Activated CD4-positive, alpha-beta memory T cell treated with anti-CD3 and anti-CD28 coated beads for 36 hours (primary cell): ENCODE measurements around the gene SARM1. TPM values are rescaled to one million over a fixed set of nuclear protein-coding genes. Genes with fewer than 3 reads are reported as not detected.
A peak's percentile ranks its signal among the peaks of the same experiment; 100 is the strongest.
"Not testable (repeated sequence)": the region's sequence is repeated elsewhere in the genome, so short reads cannot be mapped to it uniquely, and the experiment has no call there.

ENCODE experiments used
- CTCF ChIA-PET: fragments of 350-600 bp; sonication (Branson Sonifier 250); formaldehyde crosslinking; loops from one replicate; lab custom pipeline; 2021; ENCODE audit warnings: antibody characterized with exemption, inconsistent platforms; lab: Charles Lee
- POLR2A ChIA-PET: fragments of 350-600 bp; sonication (Branson Sonifier 250); formaldehyde crosslinking; loops from one replicate; lab custom pipeline; 2021; ENCODE audit warnings: antibody characterized with exemption; lab: Charles Lee
- DNase-seq: peaks from one replicate; pipeline ENCODE4 v3.0.0-alpha.2; 2020
- H3K27ac Mint-ChIP-seq: one replicate; pipeline ENCODE4 v1.8.0; 2021; ENCODE audit warnings: mixed read lengths
- H3K27me3 Mint-ChIP-seq: one replicate; pipeline ENCODE4 v1.8.0; 2021; ENCODE audit warnings: mixed read lengths
- H3K36me3 Mint-ChIP-seq: one replicate; pipeline ENCODE4 v1.8.0; 2021; ENCODE audit warnings: mixed read lengths
- H3K4me1 Mint-ChIP-seq: one replicate; pipeline ENCODE4 v1.8.0; 2021; ENCODE audit warnings: low read depth, mixed read lengths
- H3K4me3 Mint-ChIP-seq: one replicate; pipeline ENCODE4 v1.8.0; 2021; ENCODE audit warnings: mild to moderate bottlenecking, mixed read lengths
- H3K9me3 Mint-ChIP-seq: one replicate; pipeline ENCODE4 v1.8.0; 2021; ENCODE audit warnings: mixed read lengths
- intact Hi-C: fragments of 100-400 bp; cut with micrococcal nuclease; formaldehyde crosslinking; loops from one replicate; pipeline ENCODE4 v1.15.1; 2023
- total RNA-seq, 2 experiments: library from RNA; stranded (reverse); gene quantifications; one replicate each; pipeline ENCODE4 v1.2.3, GENCODE V29; 2021

The SARM1 gene
- total RNA-seq, 2 experiments from 2014 or later, result 16.5 to 18.3 TPM

DNA sequence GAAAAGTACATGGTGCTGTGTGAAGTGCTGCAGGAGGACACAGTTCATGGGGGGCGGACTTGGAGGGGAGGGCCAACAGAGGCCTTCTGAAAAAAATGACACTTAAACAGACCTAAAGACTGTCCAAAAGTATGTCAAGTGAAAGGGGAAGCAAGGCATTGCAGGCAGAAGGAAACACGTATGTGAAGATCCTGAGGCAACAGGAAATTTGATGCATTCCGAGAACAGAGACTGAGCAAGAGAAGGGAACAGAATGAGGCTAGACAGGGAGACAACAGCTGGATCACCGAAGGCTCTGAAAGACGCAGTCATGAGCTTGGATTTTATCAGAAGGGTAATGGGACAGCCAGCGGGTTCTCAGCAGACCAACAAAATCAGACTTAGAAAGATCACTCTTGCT lies 37.3 kb upstream of the SARM1 start:
- Mint-ChIP-seq H3K9me3 (no peaks in the 10 kb centered on the region), H3K27ac (no peak overlapping the region), H3K27me3 (no peaks in the 10 kb centered on the region), H3K4me1 (peaks cover 36% of the 10 kb centered on the region), H3K36me3 (peaks cover 3% of the 10 kb centered on the region), H3K4me3 (peak overlapping the region; percentile 94)
- no peak for DNase-seq
- ChIA-PET CTCF (interaction anchor here (2.1 to 3.9 kb wide), 2 partner anchors 14 to 24 kb away, joined by 9 to 13 read pairs; partner anchors contain the start of gene POLDIP2), POLR2A (interaction anchor here (2.1 kb wide), 1 partner anchor 14 kb away, joined by 9 read pairs; no protein-coding TSS in a partner anchor)
- intact Hi-C loops, result no loop called here

DNA sequence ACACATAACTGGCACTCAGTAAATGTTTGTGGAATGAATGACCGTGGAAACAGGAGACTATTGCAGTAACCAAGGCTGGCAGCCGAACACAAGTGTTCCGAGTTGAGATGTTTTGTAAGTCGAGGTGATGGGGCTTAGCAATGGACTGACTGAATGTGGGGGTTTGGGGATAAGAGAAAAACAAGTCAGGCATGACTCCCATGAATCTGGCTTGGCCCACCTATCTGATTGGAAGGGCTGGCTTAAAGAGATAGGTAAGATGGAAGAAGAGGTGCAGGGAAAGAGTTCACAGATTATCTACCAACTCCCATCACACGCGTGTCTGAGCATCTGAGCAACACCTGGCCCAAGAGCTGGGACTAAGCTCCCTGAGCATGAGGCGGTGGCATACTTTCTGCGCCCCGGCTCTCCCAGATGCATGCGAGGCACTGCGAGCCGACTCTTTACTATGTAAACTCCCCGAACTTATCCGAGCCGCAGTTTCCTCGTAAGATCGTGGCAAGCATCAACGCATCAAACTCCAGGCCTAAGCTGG lies 36.8 kb upstream of the SARM1 start:
- H3K27me3 Mint-ChIP-seq, result no peaks in the 10 kb centered on the region
- peak overlapping the region; percentile 94 for H3K4me3 Mint-ChIP-seq
- ChIA-PET POLR2A (interaction anchor here (1.1 to 2.3 kb wide), 9 partner anchors 9 to 237 kb away, joined by 4 to 40 read pairs (median 5); partner anchors contain the start of genes PIGS, POLDIP2, SARM1 and TMEM97), CTCF (interaction anchor here (0.9 to 3.9 kb wide), 7 partner anchors 9 to 104 kb away, joined by 3 to 13 read pairs (median 4); partner anchors contain the start of gene POLDIP2)
- no peak for DNase-seq
- peak overlapping the region; percentile 87 for H3K27ac Mint-ChIP-seq
- intact Hi-C loops, result loop anchor here (1.0 kb wide), 5 partner anchors 7 to 618 kb away; partner anchors contain the start of genes POLDIP2, SARM1 and TMEM97
- peaks cover 36% of the 10 kb centered on the region for H3K4me1 Mint-ChIP-seq
- H3K36me3 Mint-ChIP-seq, result peaks cover 3% of the 10 kb centered on the region
- H3K9me3 Mint-ChIP-seq, result no peaks in the 10 kb centered on the region

DNA sequence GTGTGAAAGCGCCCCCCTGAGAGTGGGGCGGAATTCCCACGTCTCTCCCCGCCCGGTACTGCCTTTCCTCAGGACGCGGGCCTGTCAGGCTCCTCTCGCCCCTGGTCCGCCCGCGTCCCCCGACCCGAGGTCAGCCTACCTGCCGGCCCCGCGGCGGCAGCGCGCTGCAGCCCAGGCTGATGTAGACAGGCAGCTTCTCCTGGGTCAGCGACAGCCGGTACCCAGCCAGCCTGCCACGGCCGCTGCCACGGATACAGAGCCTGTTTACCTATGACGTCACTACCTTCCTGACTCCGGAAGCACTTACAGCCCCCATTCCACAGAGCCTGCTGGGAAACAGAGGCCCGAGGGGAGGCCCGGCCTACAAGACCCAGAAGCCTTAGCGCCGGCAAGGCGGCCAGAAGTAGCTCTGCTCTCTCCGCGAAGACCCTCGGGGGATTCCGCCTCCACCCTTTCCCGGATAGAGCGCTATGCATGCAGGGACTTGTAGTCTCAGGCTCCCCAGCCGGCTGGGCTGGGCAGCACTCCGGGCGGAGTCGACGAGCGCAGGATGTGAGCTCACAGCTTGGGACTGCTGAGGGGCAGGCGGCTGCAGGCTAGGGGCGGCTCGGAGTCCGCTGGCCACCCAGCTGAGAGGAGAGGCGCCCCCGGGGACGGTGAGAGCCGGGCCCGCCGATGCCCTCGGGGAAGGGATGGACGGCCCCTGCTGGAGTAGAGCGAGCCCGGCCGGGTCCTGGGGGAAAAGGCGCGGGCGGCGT lies 36.1 kb upstream of the SARM1 start, which contains the start of the genes IFT20 and TNFAIP1:
Gene IFT20 (minus strand): TSS at position 272 of the 758 bp plus-strand sequence. CDS start 3,487 bp downstream, outside the sequence.
Gene TNFAIP1 (plus strand): TSS at position 561 of the 758 bp plus-strand sequence. CDS start 3,761 bp downstream, outside the sequence.
- H3K36me3 Mint-ChIP-seq, result peaks cover 6% of the 10 kb centered on the region
- H3K27ac Mint-ChIP-seq, result peak within 1 kb of the TSS; percentile 87
- no peaks in the 10 kb centered on the region for H3K27me3 Mint-ChIP-seq
- H3K4me3 Mint-ChIP-seq, result peak within 1 kb of the TSS; percentile 94
- CTCF ChIA-PET, result interaction anchor here (0.6 to 3.9 kb wide), 12 partner anchors 9 to 106 kb away, joined by 3 to 13 read pairs (median 4); partner anchors contain the start of gene POLDIP2
- no peaks in the 10 kb centered on the region for H3K9me3 Mint-ChIP-seq
- peak; percentile 99 for DNase-seq
- peaks cover 36% of the 10 kb centered on the region for H3K4me1 Mint-ChIP-seq
- POLR2A ChIA-PET, result interaction anchor here (1.1 to 2.3 kb wide), 9 partner anchors 9 to 236 kb away, joined by 4 to 40 read pairs (median 5); partner anchors contain the start of genes PIGS, POLDIP2, SARM1 and TMEM97
- intact Hi-C loops, result loop anchor here (1.0 kb wide), 5 partner anchors 8 to 617 kb away; partner anchors contain the start of genes POLDIP2, SARM1 and TMEM97

DNA sequence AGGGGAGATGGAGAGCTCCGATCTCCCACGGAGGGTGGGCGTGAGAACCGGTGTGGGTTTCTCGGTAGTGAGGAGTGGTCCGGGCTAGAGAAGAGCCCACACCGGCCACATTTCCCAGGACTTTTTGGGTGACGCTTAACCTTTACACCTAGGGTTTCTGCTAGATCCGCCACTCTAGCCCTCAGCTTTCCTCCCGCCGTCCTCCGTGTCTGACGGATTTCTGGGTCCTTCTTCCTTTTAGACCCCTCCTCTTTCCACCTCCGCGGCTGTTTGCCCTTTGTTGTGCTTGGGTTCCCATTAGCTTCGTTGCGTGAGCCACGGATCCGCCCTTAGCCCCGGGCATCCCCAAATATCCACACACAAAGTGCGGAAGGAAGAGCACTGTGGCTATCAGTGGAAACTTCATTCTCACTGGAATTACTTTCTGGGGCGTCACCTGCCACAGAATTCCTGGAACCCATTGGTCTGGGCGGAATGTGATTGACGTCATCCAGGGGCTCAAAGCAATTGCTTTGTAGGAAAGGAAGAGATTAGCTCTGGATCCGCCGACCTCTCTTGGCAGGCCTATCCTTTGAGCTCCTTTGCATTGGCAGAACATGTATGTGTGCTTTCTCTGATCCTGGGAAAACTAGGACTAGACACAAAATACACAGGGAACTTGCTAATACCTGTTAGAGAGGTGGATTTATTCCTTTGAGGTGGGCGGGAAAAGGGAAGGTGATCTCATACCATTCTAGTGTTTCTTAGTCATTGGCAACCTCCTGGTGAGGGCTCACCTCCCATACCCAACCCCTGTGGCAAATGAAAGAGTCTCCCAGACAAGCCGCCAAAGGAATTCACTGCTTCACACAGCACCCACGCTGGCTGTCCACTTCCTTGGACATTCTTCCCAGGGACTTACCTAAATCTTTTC lies 35.3 kb upstream of the SARM1 start:
- H3K4me3 Mint-ChIP-seq, result peak overlapping the region; percentile 94
- no peaks in the 10 kb centered on the region for H3K27me3 Mint-ChIP-seq
- H3K27ac Mint-ChIP-seq, result peak overlapping the region; percentile 87
- DNase-seq, result peak; percentile 42
- peaks cover 8% of the 10 kb centered on the region for H3K36me3 Mint-ChIP-seq
- ChIA-PET CTCF (interaction anchor here (0.6 to 3.9 kb wide), 11 partner anchors 9 to 107 kb away, joined by 3 to 13 read pairs (median 4); partner anchors contain the start of gene POLDIP2), POLR2A (interaction anchor here (1.1 to 2.3 kb wide), 9 partner anchors 9 to 235 kb away, joined by 4 to 40 read pairs (median 5); partner anchors contain the start of genes PIGS, POLDIP2, SARM1 and TMEM97)
- no peaks in the 10 kb centered on the region for H3K9me3 Mint-ChIP-seq
- H3K4me1 Mint-ChIP-seq, result peaks cover 36% of the 10 kb centered on the region
- intact Hi-C loops, result loop anchor here (1.0 kb wide), 5 partner anchors 9 to 616 kb away; partner anchors contain the start of genes POLDIP2, SARM1 and TMEM97

DNA sequence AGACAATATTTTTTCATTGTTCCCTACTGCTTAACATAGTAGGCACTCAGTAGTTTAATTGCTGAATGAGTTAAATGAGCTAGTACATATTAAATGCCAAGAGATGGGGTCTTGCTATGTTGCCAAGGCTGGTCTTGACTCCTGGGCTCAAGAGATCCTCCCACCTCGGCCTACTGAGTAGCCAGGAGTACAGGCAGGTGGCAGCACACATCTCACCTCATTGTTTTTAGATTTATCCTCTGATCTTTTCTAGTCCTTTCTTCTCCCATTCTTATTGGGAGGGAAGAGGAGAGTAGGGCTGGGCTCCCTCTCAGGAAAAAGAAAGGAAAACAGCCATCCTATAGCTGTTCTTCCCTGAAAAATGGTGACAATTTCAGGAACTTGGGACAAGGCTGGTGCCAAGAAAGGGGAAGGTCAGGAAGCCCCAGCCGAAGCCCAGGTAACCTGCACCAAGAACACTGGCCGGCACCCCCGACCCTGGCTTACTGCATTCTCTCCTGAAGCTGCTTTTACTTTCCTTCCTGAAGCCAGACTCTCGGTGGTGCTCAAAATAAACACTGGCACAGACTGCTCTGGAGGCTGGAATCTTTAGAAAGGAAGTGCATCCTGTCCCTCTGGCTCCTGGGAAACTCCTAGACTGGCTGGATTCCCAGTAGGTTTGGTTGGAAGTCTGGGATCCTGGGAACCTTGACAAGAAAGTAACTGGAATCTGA lies 33.3 kb upstream of the SARM1 start:
- CTCF ChIA-PET, result interaction anchor here (1.2 to 1.5 kb wide), 3 partner anchors 8 to 275 kb away, joined by 3 to 5 read pairs (median 4); no protein-coding TSS in a partner anchor
- H3K4me3 Mint-ChIP-seq, result no peak overlapping the region
- H3K36me3 Mint-ChIP-seq, result peaks cover 15% of the 10 kb centered on the region

DNA sequence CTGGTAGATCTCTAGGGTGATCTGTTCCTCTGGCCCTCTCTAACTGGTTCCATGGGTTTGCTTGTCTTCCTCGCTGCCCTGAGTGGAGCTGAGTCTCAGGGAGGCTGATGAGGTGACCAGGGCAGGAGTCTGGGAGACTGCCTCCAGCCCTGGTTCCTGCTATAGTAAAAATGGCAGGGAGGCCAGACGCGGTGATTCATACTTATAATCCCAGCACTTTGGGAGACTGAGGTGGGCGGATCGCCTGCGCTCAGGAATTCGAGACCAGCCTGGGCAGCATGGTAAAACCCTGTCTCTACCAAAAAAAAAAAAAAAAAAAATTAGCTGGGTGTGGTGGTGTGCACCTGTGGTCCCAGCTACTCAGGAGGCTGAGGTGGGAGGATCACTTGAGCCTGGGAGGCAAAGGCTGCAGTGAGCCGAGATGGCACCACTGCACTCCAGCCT lies 32.7 kb upstream of the SARM1 start:
- Mint-ChIP-seq H3K4me1 (peaks cover 34% of the 10 kb centered on the region), H3K36me3 (peaks cover 16% of the 10 kb centered on the region)
- H3K4me3 Mint-ChIP-seq, intact Hi-C loops, H3K9me3 Mint-ChIP-seq, H3K27ac Mint-ChIP-seq, H3K27me3 Mint-ChIP-seq, DNase-seq, POLR2A ChIA-PET: not testable (repeated sequence)
- CTCF ChIA-PET, result interaction anchor here (1.5 kb wide), 1 partner anchor 78 kb away, joined by 4 read pairs; no protein-coding TSS in a partner anchor

More for the DNA sequence above, 33.3 kb upstream of the SARM1 start:
- POLR2A ChIA-PET, result no interaction called here
- intact Hi-C loops, result no loop called here
- Mint-ChIP-seq H3K9me3 (no peaks in the 10 kb centered on the region), H3K27me3 (no peaks in the 10 kb centered on the region), H3K4me1 (peaks cover 34% of the 10 kb centered on the region), H3K27ac (no peak overlapping the region)
- DNase-seq, result no peak

DNA sequence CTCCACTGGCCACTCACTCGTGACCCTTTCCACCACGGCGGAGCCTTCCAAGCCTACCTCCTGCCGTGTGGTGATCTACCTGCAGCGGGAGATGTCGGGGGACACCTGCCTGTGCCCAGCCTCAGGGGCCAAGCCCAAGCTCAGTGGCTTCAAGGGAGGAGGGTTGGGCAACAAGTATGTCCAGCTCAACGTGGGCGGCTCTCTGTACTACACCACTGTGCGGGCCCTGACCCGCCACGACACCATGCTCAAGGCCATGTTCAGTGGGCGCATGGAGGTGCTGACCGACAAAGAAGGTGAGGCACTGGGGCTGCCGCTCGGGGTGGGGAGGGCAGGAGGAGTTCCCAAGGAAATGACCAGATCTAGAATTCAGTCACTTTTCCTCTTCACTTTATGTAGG lies 32.1 kb upstream of the SARM1 start:
- Mint-ChIP-seq H3K4me3 (no peak overlapping the region), H3K4me1 (peaks cover 27% of the 10 kb centered on the region), H3K27me3 (no peaks in the 10 kb centered on the region), H3K27ac (no peak overlapping the region), H3K9me3 (no peaks in the 10 kb centered on the region), H3K36me3 (peaks cover 22% of the 10 kb centered on the region)
- POLR2A ChIA-PET, result no interaction called here
- CTCF ChIA-PET, result no interaction called here
- intact Hi-C loops, result no loop called here
- no peak for DNase-seq

DNA sequence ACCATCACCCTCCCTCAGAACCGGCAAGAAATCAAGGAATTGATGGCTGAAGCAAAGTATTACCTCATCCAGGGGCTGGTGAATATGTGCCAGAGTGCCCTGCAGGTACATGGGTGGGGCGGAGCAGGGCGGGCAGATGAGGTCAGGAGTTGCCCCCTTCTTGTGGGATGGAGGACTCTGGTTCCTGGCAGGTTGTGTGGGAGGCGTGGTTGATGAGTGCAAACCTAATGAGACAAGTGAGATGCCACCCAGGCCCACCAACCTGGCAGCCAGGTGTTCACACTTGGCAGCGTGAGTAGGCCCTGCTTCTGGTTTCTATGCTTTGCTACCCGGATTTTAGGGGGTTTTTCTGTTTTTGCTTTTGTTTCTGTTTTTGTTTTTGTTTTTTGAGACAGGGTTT lies 31.1 kb upstream of the SARM1 start:
- ChIA-PET CTCF (no interaction called here), POLR2A (no interaction called here)
- no peaks in the 10 kb centered on the region for H3K9me3 Mint-ChIP-seq
- H3K36me3 Mint-ChIP-seq, result peaks cover 22% of the 10 kb centered on the region
- H3K4me1 Mint-ChIP-seq, result peaks cover 21% of the 10 kb centered on the region
- H3K27me3 Mint-ChIP-seq, result no peaks in the 10 kb centered on the region
- intact Hi-C loops, result no loop called here
- DNase-seq, result no peak
- no peak overlapping the region for H3K4me3 Mint-ChIP-seq
- H3K27ac Mint-ChIP-seq, result no peak overlapping the region

DNA sequence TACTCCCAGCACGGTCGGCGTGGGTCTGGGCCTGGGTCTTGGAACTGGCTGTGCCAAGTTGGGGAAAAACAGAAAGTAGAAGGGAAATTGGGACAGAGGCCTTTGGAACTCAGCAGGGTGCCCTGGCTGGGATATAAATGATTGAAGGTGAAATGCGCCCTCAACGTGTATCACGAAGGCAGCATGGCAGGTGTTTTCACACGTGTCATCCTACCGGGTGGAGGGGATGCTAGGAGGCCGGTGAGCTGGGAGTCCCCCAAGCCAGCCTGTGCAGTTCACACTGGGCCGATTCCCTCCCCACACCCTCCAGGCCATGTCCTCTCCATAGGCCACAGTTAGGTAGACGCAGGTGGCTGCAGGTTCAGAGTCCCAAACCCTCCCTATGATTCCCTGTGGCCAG lies 30.0 kb upstream of the SARM1 start:
- no peaks in the 10 kb centered on the region for H3K9me3 Mint-ChIP-seq
- peaks cover 17% of the 10 kb centered on the region for H3K4me1 Mint-ChIP-seq
- no peak for DNase-seq
- POLR2A ChIA-PET, result no interaction called here
- no peak overlapping the region for H3K4me3 Mint-ChIP-seq
- H3K27me3 Mint-ChIP-seq, result no peaks in the 10 kb centered on the region
- CTCF ChIA-PET, result no interaction called here
- intact Hi-C loops, result no loop called here
- peaks cover 25% of the 10 kb centered on the region for H3K36me3 Mint-ChIP-seq
- no peak overlapping the region for H3K27ac Mint-ChIP-seq

DNA sequence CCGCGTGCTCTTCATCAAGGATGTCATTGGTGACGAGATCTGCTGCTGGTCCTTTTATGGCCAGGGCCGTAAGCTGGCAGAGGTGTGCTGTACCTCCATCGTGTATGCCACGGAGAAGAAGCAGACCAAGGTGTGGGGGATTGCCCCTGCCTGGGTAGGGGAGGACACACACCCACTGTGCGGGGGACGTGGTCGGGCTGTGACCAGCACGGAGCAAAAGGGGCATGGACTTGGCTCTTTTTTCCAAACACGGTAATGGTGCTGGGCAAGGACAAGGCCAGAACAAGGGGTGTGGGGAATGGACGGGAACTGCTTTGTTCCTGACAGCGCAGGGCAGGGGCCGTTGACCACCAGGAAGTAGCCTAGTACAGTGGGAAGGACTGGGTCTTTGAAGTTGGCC lies 29.2 kb upstream of the SARM1 start:
- no peaks in the 10 kb centered on the region for H3K27me3 Mint-ChIP-seq
- POLR2A ChIA-PET, result no interaction called here
- peaks cover 29% of the 10 kb centered on the region for H3K36me3 Mint-ChIP-seq
- DNase-seq, result no peak
- H3K27ac Mint-ChIP-seq, result no peak overlapping the region
- intact Hi-C loops, result no loop called here
- H3K4me3 Mint-ChIP-seq, result no peak overlapping the region
- peaks cover 9% of the 10 kb centered on the region for H3K4me1 Mint-ChIP-seq
- H3K9me3 Mint-ChIP-seq, result no peaks in the 10 kb centered on the region
- CTCF ChIA-PET, result no interaction called here
